Skeletal muscle satellite cell (primary cell): ENCODE data around the gene NCDN. TPM values are rescaled to one million over a fixed set of nuclear protein-coding genes. Genes with fewer than 3 reads are reported as not detected.

ENCODE experiments used
- H3K27me3 ChIP-seq: 2 replicates; pipeline ENCODE4 v1.7.0; 2013; ENCODE audit warnings: low read length; ENCODE audit not compliant: control insufficient read depth, insufficient read depth
- H3K36me3 ChIP-seq: 2 replicates; pipeline ENCODE4 v1.7.0; 2013; ENCODE audit warnings: mild to moderate bottlenecking, control low read depth, low read length; ENCODE audit not compliant: insufficient read depth
- H3K4me1 ChIP-seq: 2 replicates; pipeline ENCODE4 v1.7.0; 2013; ENCODE audit warnings: low read length; ENCODE audit not compliant: control insufficient read depth, insufficient read depth
- H3K4me2 ChIP-seq: 2 replicates; pipeline ENCODE4 v1.7.0; 2013; ENCODE audit warnings: mild to moderate bottlenecking, low read length
- H3K4me3 ChIP-seq: 2 replicates; pipeline ENCODE4 v1.7.0; 2013; ENCODE audit warnings: low read length
- H3K9ac ChIP-seq: 2 replicates; pipeline ENCODE4 v1.7.0; 2013; ENCODE audit warnings: mild to moderate bottlenecking, low read depth, low read length, moderate library complexity
- H3K9me3 ChIP-seq: replicated peaks from 2 replicates; pipeline ENCODE4 v1.7.0; 2013; ENCODE audit warnings: mild to moderate bottlenecking, control low read depth, low read length
- total RNA-seq: library from RNA; depleted of rRNA; stranded (reverse); fragments of >200 nt; gene quantifications from 2 replicates; pipeline ENCODE4 v1.2.3, GENCODE V29; 2012; rRNA removed

Gene NCDN, protein sequence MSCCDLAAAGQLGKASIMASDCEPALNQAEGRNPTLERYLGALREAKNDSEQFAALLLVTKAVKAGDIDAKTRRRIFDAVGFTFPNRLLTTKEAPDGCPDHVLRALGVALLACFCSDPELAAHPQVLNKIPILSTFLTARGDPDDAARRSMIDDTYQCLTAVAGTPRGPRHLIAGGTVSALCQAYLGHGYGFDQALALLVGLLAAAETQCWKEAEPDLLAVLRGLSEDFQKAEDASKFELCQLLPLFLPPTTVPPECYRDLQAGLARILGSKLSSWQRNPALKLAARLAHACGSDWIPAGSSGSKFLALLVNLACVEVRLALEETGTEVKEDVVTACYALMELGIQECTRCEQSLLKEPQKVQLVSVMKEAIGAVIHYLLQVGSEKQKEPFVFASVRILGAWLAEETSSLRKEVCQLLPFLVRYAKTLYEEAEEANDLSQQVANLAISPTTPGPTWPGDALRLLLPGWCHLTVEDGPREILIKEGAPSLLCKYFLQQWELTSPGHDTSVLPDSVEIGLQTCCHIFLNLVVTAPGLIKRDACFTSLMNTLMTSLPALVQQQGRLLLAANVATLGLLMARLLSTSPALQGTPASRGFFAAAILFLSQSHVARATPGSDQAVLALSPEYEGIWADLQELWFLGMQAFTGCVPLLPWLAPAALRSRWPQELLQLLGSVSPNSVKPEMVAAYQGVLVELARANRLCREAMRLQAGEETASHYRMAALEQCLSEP
- 38.9 and 43.6 TPM in 2 replicates for total RNA-seq

DNA sequence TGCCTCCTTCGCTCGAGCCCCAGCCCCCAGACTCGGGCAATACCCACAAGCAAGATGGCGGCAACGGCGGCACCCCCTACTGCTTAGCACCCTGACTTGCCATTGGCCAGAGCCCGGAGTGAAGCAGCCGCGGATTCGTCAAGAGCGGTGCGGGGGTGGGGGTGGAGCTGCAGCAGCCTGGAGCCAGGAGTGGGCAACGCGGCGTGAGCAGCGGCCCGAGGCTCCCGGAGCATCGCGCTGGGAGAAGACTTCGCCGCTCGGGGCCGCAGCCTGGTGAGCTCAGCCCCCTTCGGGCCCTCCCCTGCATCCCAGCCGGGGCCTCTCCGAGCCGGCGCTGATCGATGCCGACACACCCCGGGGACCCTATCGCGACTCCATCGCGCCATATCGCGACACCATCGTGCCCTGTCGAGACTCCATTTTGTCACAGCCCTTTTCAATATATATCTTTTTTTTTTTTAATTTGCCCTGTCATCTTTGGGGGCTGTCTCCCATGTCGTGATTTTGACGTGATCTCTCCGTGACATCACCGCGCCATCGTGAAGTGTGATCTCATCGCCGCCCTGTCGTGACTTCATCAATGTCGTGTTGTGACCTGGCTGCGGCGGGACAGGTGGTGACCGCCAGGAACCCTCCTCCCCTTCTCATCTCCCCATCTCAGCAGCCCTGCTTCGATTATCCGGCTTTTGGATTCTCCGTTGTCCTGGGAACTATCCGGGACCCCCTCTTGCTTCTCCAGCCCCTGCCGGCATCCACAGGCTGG, at the start of gene NCDN:
Gene NCDN (plus strand): TSS at position 189 of the 763 bp plus-strand sequence. CDS start 392 bp downstream, at position 581.
- Histone ChIP-seq H3K27me3 (no peaks in the 10 kb centered on the region), H3K9me3 (no peaks in the 10 kb centered on the region), H3K9ac (peak within 1 kb of the TSS; percentile 90), H3K4me3 (peak within 1 kb of the TSS; percentile 79), H3K36me3 (peaks cover 34% of the 10 kb centered on the region), H3K4me1 (peaks cover 52% of the 10 kb centered on the region), H3K4me2 (peak within 1 kb of the TSS; percentile 96)

DNA sequence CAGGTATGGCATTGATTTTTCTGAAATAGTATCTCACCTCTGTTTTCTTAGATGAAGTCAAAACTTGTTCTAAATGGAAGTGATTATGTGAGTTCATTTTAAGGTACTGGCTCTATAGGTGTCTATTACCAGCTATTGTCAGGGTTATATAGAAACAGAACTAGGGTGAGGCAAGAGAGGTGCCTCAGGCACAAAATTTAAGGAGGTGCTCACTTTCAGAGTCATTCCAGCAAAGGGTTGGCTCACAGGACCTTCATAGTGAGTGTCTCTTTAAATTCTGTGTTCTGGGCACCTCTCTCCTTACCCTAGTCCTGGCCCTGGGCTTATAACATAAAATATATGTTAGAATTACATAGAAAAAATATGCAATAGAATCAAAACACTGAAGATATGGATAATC, 49.7 kb upstream of the NCDN start:
- Histone ChIP-seq H3K9me3 (no peaks in the 10 kb centered on the region), H3K36me3 (peaks cover 4% of the 10 kb centered on the region), H3K27me3 (no peaks in the 10 kb centered on the region), H3K9ac (no peak overlapping the region), H3K4me1 (peaks cover 16% of the 10 kb centered on the region), H3K4me2 (no peak overlapping the region), H3K4me3 (no peak overlapping the region)

DNA sequence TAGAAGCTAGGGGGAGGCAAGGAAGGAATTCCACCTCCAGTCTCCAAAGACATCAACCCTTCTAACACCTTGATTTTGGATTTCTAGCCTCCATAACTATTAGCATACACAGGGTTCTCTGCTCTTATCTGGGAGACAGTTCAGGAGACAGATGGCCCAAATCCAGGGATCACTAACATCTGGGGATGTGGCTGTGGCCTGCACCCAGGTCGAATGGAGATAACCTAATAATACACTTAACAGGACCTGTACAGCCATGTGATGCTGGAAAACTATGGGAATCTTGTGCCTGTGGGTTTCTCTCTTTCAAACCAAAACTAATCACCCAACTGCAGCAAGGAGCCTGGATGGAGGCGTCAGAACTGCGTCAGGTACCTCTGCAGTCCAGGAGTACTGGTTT, 48.0 kb upstream of the NCDN start:
- Histone ChIP-seq H3K36me3 (peaks cover 3% of the 10 kb centered on the region), H3K4me1 (peaks cover 16% of the 10 kb centered on the region), H3K27me3 (no peaks in the 10 kb centered on the region), H3K4me3 (no peak overlapping the region), H3K9ac (no peak overlapping the region), H3K9me3 (no peaks in the 10 kb centered on the region), H3K4me2 (no peak overlapping the region)

DNA sequence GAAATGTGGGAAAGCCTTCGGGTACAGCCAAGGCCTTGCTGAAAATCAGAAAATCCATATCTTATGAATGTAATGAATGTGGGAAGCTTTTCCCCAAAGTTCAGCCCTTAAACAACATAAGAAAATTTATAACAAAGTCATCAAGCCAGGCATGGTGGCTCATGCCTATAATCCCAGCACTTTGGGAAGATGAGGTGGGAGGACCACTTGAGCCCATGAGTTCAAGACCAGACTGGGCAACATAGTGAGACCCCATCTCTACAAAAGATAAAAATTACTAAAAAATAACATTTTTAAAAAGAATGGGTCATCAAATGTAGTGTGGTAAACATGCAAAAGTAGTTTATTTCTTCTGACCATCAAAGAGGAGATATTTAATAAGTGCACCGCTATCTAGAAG, 46.3 kb upstream of the NCDN start:
- Histone ChIP-seq H3K4me1 (peaks cover 6% of the 10 kb centered on the region), H3K4me2 (no peak overlapping the region), H3K9me3 (no peaks in the 10 kb centered on the region), H3K27me3 (no peaks in the 10 kb centered on the region), H3K36me3 (no peaks in the 10 kb centered on the region), H3K4me3 (no peak overlapping the region), H3K9ac (no peak overlapping the region)

DNA sequence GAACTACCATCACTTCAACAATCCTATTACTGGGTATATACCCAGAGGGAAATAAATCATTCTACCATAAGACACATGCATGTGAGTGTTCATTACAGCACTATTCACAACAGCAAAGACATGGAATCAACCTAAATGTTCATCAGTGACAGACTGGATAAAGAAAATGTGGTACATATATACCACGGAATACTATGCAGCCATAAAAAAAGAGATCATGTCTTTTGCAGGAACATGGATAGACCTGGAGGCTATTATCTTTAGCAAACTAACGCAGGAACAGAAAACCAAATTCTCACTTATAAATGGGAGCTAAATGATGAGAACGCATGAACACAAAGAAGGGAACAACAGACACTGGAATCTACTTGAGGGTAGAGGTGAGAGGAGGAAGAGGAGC, 39.4 kb upstream of the NCDN start:
- H3K27me3 ChIP-seq: no peaks in the 10 kb centered on the region

DNA sequence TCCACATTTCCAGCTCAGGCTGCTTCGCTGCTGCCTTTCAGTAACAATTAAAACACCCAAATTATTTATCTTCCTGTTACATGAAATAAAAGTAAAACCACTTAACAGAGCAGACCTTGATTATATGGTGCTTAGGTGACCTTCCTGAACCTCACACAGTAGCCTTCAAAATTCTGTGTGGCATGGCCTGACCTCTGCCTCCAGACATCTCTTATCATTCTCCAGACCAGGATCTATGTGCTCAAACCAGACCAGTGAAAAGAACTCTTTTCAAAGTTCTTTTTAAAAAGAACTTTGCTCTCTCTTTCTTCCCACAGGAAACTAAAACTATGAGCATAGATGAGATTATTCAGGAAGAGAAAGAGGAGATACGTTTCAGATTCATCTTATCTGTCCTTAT, 38.2 kb upstream of the NCDN start:
- no peak overlapping the region for H3K9ac ChIP-seq
- H3K36me3 ChIP-seq: no peaks in the 10 kb centered on the region
- H3K4me3 ChIP-seq: no peak overlapping the region
- no peaks in the 10 kb centered on the region for H3K9me3 ChIP-seq
- H3K4me2 ChIP-seq: no peak overlapping the region
- no peaks in the 10 kb centered on the region for H3K27me3 ChIP-seq
- H3K4me1 ChIP-seq: no peaks in the 10 kb centered on the region

More for the DNA sequence above, 39.4 kb upstream of the NCDN start:
- no peaks in the 10 kb centered on the region for H3K4me1 ChIP-seq
- H3K9ac ChIP-seq: no peak overlapping the region
- no peaks in the 10 kb centered on the region for H3K36me3 ChIP-seq
- H3K4me2 ChIP-seq: no peak overlapping the region
- H3K9me3 ChIP-seq: no peaks in the 10 kb centered on the region
- no peak overlapping the region for H3K4me3 ChIP-seq

DNA sequence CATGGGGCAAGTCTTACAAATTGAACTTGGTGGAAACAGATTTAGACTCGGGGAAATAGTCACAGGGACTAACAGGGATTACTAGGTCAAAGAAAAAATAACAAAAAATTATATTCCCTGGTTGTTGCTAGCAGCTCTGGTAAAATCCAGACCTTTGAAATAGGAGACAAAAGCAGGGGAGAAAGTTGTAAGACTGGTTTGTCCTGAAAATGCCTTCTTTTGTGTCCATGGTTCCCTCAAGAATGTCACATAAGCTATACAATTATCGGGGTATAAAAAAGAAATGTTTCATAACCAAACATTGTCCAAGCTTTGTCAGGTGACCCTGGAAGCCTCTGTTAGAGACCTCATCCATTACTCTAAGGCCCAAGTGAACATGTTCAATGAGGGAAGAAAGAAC, 33.5 kb upstream of the NCDN start:
- Histone ChIP-seq H3K4me2 (no peak overlapping the region), H3K4me1 (no peaks in the 10 kb centered on the region), H3K27me3 (no peaks in the 10 kb centered on the region), H3K9ac (no peak overlapping the region), H3K4me3 (no peak overlapping the region), H3K36me3 (no peaks in the 10 kb centered on the region), H3K9me3 (no peaks in the 10 kb centered on the region)

DNA sequence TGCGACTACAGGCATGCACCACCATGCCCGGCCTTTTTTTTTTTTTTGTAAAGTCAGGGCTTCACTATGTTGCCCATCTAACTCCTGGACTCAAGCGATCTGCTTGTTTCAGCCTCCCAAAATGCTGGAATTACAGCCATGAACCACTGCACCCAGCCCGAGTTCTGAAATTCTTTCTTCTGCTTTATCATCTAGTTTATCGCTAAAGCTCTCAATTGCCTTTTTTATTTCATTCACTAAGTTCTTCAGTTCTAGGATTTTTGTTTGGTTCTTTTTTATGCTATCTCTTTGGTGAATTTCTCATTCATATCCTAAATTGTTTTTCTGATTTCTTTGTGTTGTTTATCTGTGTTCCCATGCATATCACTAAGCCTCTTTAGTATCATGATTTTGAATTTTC, 27.4 kb upstream of the NCDN start:
- Histone ChIP-seq H3K9ac (no peak overlapping the region), H3K9me3 (no peaks in the 10 kb centered on the region), H3K4me2 (no peak overlapping the region), H3K27me3 (no peaks in the 10 kb centered on the region), H3K4me1 (no peaks in the 10 kb centered on the region), H3K36me3 (peaks cover 12% of the 10 kb centered on the region), H3K4me3 (no peak overlapping the region)

DNA sequence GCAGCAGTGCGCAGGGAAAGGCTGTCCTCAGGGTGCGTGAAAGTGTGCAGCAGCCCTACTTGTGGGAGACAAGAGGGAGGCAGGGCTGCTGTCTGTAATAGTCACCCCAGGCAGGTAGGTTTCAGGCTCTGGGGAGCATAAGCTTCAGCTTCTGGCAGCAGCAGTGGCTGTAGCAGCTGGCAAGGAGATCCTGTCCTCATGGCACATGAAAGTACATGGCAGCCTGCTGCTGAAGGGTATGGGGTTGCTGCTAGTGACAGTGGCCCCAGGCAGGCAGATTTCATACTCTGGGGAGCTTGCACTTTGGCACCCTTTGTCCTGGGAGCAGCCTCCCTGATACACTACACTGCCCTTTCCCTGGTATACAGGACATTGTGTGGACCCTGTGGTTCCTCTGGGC, 26.7 kb upstream of the NCDN start:
- no peaks in the 10 kb centered on the region for H3K4me1 ChIP-seq
- H3K36me3 ChIP-seq: peaks cover 12% of the 10 kb centered on the region
- H3K9ac ChIP-seq: no peak overlapping the region
- no peaks in the 10 kb centered on the region for H3K9me3 ChIP-seq
- H3K4me2 ChIP-seq: no peak overlapping the region
- H3K27me3 ChIP-seq: no peaks in the 10 kb centered on the region
- no peak overlapping the region for H3K4me3 ChIP-seq

DNA sequence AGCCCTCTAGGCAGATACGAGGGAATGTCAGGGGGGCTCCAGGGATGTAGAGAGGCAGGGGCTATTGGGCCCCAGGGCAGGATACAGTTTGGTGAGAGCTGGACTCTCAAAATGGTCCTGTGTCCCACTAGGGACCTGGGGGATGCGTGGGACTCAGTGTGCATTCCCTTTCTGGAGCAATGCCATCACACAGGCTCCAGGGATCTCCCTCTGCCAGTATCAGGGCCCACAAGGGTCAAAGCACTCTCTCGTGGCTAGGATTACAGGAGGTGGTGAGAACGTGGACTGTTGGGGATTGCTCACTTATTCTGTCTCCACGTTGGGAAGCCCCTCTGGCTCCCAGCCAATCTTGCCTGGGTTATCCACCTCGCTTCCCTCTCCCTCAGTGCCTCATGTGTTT, 26.2 kb upstream of the NCDN start:
- Histone ChIP-seq H3K36me3 (peaks cover 13% of the 10 kb centered on the region), H3K9ac (no peak overlapping the region)

DNA sequence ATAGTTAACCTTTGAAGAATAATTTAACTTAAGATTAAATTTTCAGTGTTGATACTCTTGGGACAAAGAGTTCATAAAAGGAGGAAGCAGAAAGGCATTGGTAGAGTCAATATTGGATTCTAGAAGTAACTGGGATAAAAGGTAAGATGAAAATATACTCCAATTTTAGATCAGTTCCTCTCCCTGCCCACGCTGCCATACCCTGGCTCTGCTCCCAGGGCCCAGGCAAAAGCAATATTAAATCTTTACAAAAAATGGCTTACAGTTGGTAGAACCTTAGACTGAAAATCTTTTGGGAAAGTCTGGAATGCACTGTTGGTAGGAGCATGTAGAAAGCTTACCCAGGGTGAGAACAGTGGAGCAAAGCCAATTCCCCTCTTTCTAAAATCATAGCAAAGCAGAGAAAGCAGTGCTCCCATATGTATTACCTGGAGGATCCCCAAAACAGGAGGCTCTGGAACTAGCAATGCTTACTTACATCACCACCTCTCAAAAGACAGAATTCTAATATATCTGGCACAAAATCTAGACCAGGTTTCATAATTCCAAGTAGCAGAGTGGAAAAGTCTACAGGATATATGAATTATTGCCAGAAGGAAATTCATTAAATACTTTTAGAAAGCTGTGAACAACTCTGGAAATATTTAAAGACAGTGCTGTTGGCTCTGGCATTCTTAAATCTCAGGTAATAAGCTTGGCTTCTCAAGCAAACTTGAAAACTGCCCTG, 24.9 kb upstream of the NCDN start:
- peaks cover 16% of the 10 kb centered on the region for H3K36me3 ChIP-seq
- no peaks in the 10 kb centered on the region for H3K9me3 ChIP-seq
- H3K27me3 ChIP-seq: no peaks in the 10 kb centered on the region
- H3K4me1 ChIP-seq: no peaks in the 10 kb centered on the region
- no peak overlapping the region for H3K9ac ChIP-seq
- H3K4me3 ChIP-seq: no peak overlapping the region
- no peak overlapping the region for H3K4me2 ChIP-seq

More for the DNA sequence above, 26.2 kb upstream of the NCDN start:
- H3K9me3 ChIP-seq: no peaks in the 10 kb centered on the region
- H3K4me2 ChIP-seq: no peak overlapping the region
- H3K27me3 ChIP-seq: no peaks in the 10 kb centered on the region
- no peak overlapping the region for H3K4me3 ChIP-seq
- H3K4me1 ChIP-seq: no peaks in the 10 kb centered on the region
